ENCODE measurements around the gene ZCCHC7.
A peak's percentile ranks its signal among the peaks of the same experiment; 100 is the strongest.

DNA sequence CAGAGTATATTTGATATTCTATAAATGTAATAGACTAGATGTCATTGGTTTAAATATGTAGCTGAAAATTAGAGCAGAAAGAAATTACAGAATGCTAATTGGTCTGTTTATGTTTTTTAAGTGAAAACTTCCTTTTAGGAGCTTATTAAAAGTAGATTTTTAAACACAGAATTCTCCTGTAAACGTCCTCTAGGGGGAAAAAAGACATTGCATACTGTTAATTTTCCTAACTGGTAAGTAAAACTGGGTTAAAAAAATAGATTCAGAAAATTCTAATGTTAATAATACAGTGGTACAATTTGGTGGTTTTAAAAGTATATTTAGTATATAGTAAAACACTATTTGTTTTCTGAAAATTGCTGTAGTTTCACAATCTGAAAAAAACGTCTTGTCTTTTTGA is 59.8 kb downstream of the ZCCHC7 start:
- TF ChIP-seq, protein P1, sequence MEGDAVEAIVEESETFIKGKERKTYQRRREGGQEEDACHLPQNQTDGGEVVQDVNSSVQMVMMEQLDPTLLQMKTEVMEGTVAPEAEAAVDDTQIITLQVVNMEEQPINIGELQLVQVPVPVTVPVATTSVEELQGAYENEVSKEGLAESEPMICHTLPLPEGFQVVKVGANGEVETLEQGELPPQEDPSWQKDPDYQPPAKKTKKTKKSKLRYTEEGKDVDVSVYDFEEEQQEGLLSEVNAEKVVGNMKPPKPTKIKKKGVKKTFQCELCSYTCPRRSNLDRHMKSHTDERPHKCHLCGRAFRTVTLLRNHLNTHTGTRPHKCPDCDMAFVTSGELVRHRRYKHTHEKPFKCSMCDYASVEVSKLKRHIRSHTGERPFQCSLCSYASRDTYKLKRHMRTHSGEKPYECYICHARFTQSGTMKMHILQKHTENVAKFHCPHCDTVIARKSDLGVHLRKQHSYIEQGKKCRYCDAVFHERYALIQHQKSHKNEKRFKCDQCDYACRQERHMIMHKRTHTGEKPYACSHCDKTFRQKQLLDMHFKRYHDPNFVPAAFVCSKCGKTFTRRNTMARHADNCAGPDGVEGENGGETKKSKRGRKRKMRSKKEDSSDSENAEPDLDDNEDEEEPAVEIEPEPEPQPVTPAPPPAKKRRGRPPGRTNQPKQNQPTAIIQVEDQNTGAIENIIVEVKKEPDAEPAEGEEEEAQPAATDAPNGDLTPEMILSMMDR (conservative IDR thresholded peaks at IDR 0.05; ENCODE audit: low read depth in 2 of 2), result peak in 1 of 2 experiments; percentile 40; a peak in 2 of 4 replicates
- TF ChIP-seq EZH2 (IDR thresholded peaks at IDR 0.05; ENCODE audit: low read depth, unreplicated experiment), result no peak
- no peak for TF ChIP-seq ETS1 (IDR thresholded peaks at IDR 0.05)
- TF ChIP-seq, protein P2, sequence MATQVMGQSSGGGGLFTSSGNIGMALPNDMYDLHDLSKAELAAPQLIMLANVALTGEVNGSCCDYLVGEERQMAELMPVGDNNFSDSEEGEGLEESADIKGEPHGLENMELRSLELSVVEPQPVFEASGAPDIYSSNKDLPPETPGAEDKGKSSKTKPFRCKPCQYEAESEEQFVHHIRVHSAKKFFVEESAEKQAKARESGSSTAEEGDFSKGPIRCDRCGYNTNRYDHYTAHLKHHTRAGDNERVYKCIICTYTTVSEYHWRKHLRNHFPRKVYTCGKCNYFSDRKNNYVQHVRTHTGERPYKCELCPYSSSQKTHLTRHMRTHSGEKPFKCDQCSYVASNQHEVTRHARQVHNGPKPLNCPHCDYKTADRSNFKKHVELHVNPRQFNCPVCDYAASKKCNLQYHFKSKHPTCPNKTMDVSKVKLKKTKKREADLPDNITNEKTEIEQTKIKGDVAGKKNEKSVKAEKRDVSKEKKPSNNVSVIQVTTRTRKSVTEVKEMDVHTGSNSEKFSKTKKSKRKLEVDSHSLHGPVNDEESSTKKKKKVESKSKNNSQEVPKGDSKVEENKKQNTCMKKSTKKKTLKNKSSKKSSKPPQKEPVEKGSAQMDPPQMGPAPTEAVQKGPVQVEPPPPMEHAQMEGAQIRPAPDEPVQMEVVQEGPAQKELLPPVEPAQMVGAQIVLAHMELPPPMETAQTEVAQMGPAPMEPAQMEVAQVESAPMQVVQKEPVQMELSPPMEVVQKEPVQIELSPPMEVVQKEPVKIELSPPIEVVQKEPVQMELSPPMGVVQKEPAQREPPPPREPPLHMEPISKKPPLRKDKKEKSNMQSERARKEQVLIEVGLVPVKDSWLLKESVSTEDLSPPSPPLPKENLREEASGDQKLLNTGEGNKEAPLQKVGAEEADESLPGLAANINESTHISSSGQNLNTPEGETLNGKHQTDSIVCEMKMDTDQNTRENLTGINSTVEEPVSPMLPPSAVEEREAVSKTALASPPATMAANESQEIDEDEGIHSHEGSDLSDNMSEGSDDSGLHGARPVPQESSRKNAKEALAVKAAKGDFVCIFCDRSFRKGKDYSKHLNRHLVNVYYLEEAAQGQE (IDR thresholded peaks at IDR 0.05; ENCODE audit: unreplicated experiment), result no peak
- TF ChIP-seq POLR2AphosphoS5 (IDR thresholded peaks at IDR 0.05; ENCODE audit: low read depth), result no peak
- TF ChIP-seq EZH2phosphoT487 (IDR thresholded peaks at IDR 0.05; ENCODE audit: unreplicated experiment), result no peak
- no peak for TF ChIP-seq ZNF114 (CRISPR knock-in tag; IDR thresholded peaks at IDR 0.05)
- TF ChIP-seq CREB1 (CRISPR knock-in tag; IDR thresholded peaks at IDR 0.05; ENCODE audit: low read depth), result no peak
- TF ChIP-seq STAT1 (IDR thresholded peaks at IDR 0.05; ENCODE audit: unreplicated experiment), result no peak
- TF ChIP-seq JUNB (IDR thresholded peaks at IDR 0.05; ENCODE audit: unreplicated experiment), result no peak
